ENCODE measurements around the gene PARM1.

GRCh38 chr4:74953647-74954046, 20.7 kb downstream of the PARM1 start:
- no peak for TF ChIP-seq TAF1 (IDR thresholded peaks at IDR 0.05; ENCODE audit: low read depth)
- no peak for TF ChIP-seq TEAD4 (IDR thresholded peaks at IDR 0.05)
- no peak for TF ChIP-seq TCF12 (IDR thresholded peaks at IDR 0.05; ENCODE audit: low read depth)
- no peak for TF ChIP-seq FOXM1 (IDR thresholded peaks at IDR 0.05; ENCODE audit: borderline replicate concordance, low read depth)
